HepG2 (cell line): ENCODE measurements around the gene SEMA4C. TPM values are rescaled to one million over a fixed set of nuclear protein-coding genes. Genes with fewer than 3 reads are reported as not detected.

ENCODE experiments used
- CHD2 ChIP-seq: IDR thresholded peaks from 2 replicates; pipeline ENCODE4 v1.6.1; 2011; ENCODE audit warnings: low read depth, low read length, improper control_type of control experiment
- CTCF ChIP-seq: sonication (generic); formaldehyde crosslinking; IDR thresholded peaks from 2 replicates; pipeline ENCODE4 v1.5.0; 2020; ENCODE audit warnings: mild to moderate bottlenecking, missing genetic modification reagents, moderate library complexity
- FOXA1 ChIP-seq, 2 experiments: fragments of 450-650 bp in 1 of 2; sonication (generic) in 1 of 2; formaldehyde crosslinking in 1 of 2; IDR thresholded peaks; 2 replicates each; pipeline versions ENCODE4 v1.4.0 to v1.6.1; 2016 to 2020; ENCODE audit warnings: missing genetic modification reagents in 1 of 2
- HMG20A ChIP-seq: IDR thresholded peaks from 2 replicates; pipeline ENCODE4 v1.6.1; 2016; ENCODE audit warnings: borderline replicate concordance
- HOXA3 ChIP-seq: sonication (generic); formaldehyde crosslinking; IDR thresholded peaks from 2 replicates; pipeline ENCODE4 v1.5.0; 2020; ENCODE audit warnings: missing genetic modification reagents
- KDM2A ChIP-seq: sonication (generic); formaldehyde crosslinking; IDR thresholded peaks from 2 replicates; pipeline ENCODE4 v1.4.0; 2020; ENCODE audit warnings: low read depth, missing genetic modification reagents, borderline replicate concordance
- MIER2 ChIP-seq: IDR thresholded peaks from 2 replicates; pipeline ENCODE4 v1.6.1; 2016; ENCODE audit warnings: missing biosample characterization, missing genetic modification reagents
- MTA1 ChIP-seq: sonication (generic); formaldehyde crosslinking; IDR thresholded peaks from 2 replicates; pipeline ENCODE4 v1.4.0; 2020; ENCODE audit warnings: missing genetic modification reagents, mild to moderate bottlenecking, borderline replicate concordance
- MXI1 ChIP-seq: IDR thresholded peaks from 3 replicates; pipeline ENCODE4 v1.6.1; 2012; ENCODE audit warnings: low read depth, low read length, inconsistent platforms, borderline replicate concordance
- NCOA2 ChIP-seq: sonication (generic); formaldehyde crosslinking; IDR thresholded peaks from 2 replicates; pipeline ENCODE4 v1.8.0; 2022; ENCODE audit warnings: inconsistent platforms
- NR2F1 ChIP-seq, 2 experiments: fragments of 450-650 bp in 1 of 2; formaldehyde crosslinking in 1 of 2; IDR thresholded peaks; 2 replicates each; pipeline versions ENCODE4 v1.5.0 to v1.6.1; 2016 to 2020; ENCODE audit warnings: mild to moderate bottlenecking in 1 of 2, missing compliant biosample characterization in 1 of 2, missing genetic modification reagents in 1 of 2, moderate library complexity in 1 of 2
- NRL ChIP-seq: sonication (generic); formaldehyde crosslinking; IDR thresholded peaks from 2 replicates; pipeline ENCODE4 v1.5.0; 2020; ENCODE audit warnings: missing genetic modification reagents, mild to moderate bottlenecking, moderate library complexity, borderline replicate concordance
- RAD21 ChIP-seq: fragments of 450-650 bp; formaldehyde crosslinking; IDR thresholded peaks from 2 replicates; pipeline ENCODE4 v1.5.0; 2020; ENCODE audit warnings: mild to moderate bottlenecking
- RFX1 ChIP-seq: fragments of 450-650 bp; IDR thresholded peaks from 2 replicates; pipeline ENCODE4 v1.6.1; 2017
- RFXANK ChIP-seq: IDR thresholded peaks from 2 replicates; pipeline ENCODE4 v1.6.1; 2016
- TAF15 ChIP-seq: fragments of 200-400 bp; formaldehyde crosslinking; IDR thresholded peaks from one replicate; pipeline ENCODE4 v1.6.1; 2018; ENCODE audit warnings: mild to moderate bottlenecking, low read depth, low read length; ENCODE audit not compliant: poor library complexity, severe bottlenecking
- ZNF274 ChIP-seq: sonication (generic); formaldehyde crosslinking; IDR thresholded peaks from 2 replicates; pipeline ENCODE4 v1.5.1; 2020; ENCODE audit warnings: mild to moderate bottlenecking, missing genetic modification reagents
- ZNF335 ChIP-seq: sonication (generic); formaldehyde crosslinking; IDR thresholded peaks from 2 replicates; pipeline ENCODE4 v1.4.0; 2020; ENCODE audit warnings: missing genetic modification reagents
- ZNF614 ChIP-seq: IDR thresholded peaks from 2 replicates; pipeline ENCODE4 v1.6.1; 2018; ENCODE audit warnings: missing biosample characterization, missing genetic modification reagents, inconsistent platforms, borderline replicate concordance
- ZNF615 ChIP-seq: sonication (generic); formaldehyde crosslinking; IDR thresholded peaks from 2 replicates; pipeline ENCODE4 v1.5.0; 2020; ENCODE audit warnings: mild to moderate bottlenecking, missing genetic modification reagents, borderline replicate concordance
- ZNF768 ChIP-seq: sonication (generic); formaldehyde crosslinking; IDR thresholded peaks from 2 replicates; pipeline ENCODE4 v1.4.0; 2020; ENCODE audit warnings: missing genetic modification reagents
- polyA plus RNA-seq, 8 experiments: library from polyadenylated mRNA; depleted of rRNA in 3 of 8; stranded (reverse) in 7 of 8; unstranded in 1 of 8; fragments of >200 nt; fragmentation: Illumina TruSeq in 4 of 8; extraction: Trizol in 4 of 8; gene quantifications; 2 replicates each; pipeline versions ENCODE4 v1.2.1 to v1.2.3, GENCODE V29; 2011 to 2016; ENCODE audit warnings: low read depth in 4 of 8, missing spikeins in 1 of 8, mixed read lengths in 1 of 8; ENCODE audit not compliant: insufficient read depth in 1 of 8
- total RNA-seq, 5 experiments: library from RNA; depleted of rRNA; stranded (reverse); fragments of >200 nt; fragmentation: Illumina TruSeq; extraction: Trizol; gene quantifications; 2 replicates each; pipeline ENCODE4 v1.2.3, GENCODE V29; 2016; ENCODE audit warnings: low read depth in 1 of 5
- TF ChIP-seq, protein P1 (sequence below): sonication (generic); formaldehyde crosslinking; IDR thresholded peaks from 2 replicates; pipeline ENCODE4 v1.5.1; 2020; ENCODE audit warnings: mild to moderate bottlenecking, missing genetic modification reagents
- TF ChIP-seq, protein P2 (sequence below): sonication (generic); formaldehyde crosslinking; IDR thresholded peaks from 2 replicates; pipeline ENCODE4 v1.4.0; 2020; ENCODE audit warnings: missing genetic modification reagents

The SEMA4C gene
- total and polyA plus RNA-seq, 2 of the 13 experiments (the other 11 are each of a cell fraction or from before 2014, with no cell fraction given), result 25.9 to 46.6 TPM

GRCh38 chr2:96810783-96811192 is 59.1 kb downstream of the SEMA4C start (continued):
- no peak for TF ChIP-seq FOXA1 (IDR thresholded peaks at IDR 0.05)
- TF ChIP-seq FOXA1 (CRISPR knock-in tag; IDR thresholded peaks at IDR 0.05), result 0 out of 2 replicates have a peak, but pooled peaks have one; percentile 23
- peak; percentile 30; the same call in 1 of the 3 replicates for TF ChIP-seq MXI1
- TF ChIP-seq MIER2 (CRISPR knock-in tag), result no peak; the same call in 1 of the 2 replicates
- TF ChIP-seq ZNF768 (CRISPR knock-in tag), result no peak
- TF ChIP-seq NR2F1 (CRISPR knock-in tag; IDR thresholded peaks at IDR 0.05), result 0 out of 4 replicates have a peak, but pooled peaks of 1 of the 2 experiments have one; percentile 30
- peak; percentile 37; the same call in 1 of the 2 replicates for TF ChIP-seq HOXA3
- peak; percentile 34; the same call in 1 of the 2 replicates for TF ChIP-seq CTCF (CRISPR knock-in tag)
- TF ChIP-seq NCOA2 (CRISPR knock-in tag), result 0 out of 2 replicates have a peak, but pooled peaks have one; percentile 31
- 0 out of 2 replicates have a peak, but pooled peaks have one; percentile 41 for TF ChIP-seq ZNF274
- 0 out of 2 replicates have a peak, but pooled peaks have one; percentile 47 for TF ChIP-seq KDM2A
- TF ChIP-seq, protein P1, sequence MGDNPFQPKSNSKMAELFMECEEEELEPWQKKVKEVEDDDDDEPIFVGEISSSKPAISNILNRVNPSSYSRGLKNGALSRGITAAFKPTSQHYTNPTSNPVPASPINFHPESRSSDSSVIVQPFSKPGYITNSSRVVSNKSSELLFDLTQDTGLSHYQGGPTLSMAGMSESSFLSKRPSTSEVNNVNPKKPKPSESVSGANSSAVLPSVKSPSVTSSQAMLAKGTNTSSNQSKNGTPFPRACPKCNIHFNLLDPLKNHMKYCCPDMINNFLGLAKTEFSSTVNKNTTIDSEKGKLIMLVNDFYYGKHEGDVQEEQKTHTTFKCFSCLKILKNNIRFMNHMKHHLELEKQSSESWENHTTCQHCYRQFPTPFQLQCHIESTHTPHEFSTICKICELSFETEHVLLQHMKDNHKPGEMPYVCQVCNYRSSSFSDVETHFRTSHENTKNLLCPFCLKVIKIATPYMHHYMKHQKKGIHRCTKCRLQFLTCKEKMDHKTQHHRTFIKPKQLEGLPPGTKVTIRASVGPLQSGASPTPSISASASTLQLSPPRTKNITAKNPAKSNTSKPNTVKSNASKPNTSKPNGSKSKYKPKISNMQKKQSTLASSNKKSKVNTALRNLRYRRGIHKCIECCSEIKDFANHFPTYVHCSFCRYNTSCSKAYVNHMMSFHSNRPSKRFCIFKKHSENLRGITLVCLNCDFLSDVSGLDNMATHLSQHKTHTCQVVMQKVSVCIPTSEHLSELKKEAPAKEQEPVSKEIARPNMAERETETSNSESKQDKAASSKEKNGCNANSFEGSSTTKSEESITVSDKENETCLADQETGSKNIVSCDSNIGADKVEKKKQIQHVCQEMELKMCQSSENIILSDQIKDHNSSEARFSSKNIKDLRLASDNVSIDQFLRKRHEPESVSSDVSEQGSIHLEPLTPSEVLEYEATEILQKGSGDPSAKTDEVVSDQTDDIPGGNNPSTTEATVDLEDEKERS, result no peak
- TF ChIP-seq ZNF335 (CRISPR knock-in tag), result no peak
- TF ChIP-seq RAD21 (CRISPR knock-in tag), result 0 out of 2 replicates have a peak, but pooled peaks have one; percentile 26
- TF ChIP-seq TAF15, result no peak
- TF ChIP-seq ZNF615 (CRISPR knock-in tag), result no peak
- peak; percentile 76; the same call in 1 of the 2 replicates for TF ChIP-seq NRL (CRISPR knock-in tag)
- TF ChIP-seq MTA1 (CRISPR knock-in tag), result peak; percentile 69
- no peak for TF ChIP-seq ZNF614 (CRISPR knock-in tag)
- peak; percentile 50; the same call in 1 of the 2 replicates for TF ChIP-seq HMG20A (CRISPR knock-in tag)
- TF ChIP-seq, protein P2, sequence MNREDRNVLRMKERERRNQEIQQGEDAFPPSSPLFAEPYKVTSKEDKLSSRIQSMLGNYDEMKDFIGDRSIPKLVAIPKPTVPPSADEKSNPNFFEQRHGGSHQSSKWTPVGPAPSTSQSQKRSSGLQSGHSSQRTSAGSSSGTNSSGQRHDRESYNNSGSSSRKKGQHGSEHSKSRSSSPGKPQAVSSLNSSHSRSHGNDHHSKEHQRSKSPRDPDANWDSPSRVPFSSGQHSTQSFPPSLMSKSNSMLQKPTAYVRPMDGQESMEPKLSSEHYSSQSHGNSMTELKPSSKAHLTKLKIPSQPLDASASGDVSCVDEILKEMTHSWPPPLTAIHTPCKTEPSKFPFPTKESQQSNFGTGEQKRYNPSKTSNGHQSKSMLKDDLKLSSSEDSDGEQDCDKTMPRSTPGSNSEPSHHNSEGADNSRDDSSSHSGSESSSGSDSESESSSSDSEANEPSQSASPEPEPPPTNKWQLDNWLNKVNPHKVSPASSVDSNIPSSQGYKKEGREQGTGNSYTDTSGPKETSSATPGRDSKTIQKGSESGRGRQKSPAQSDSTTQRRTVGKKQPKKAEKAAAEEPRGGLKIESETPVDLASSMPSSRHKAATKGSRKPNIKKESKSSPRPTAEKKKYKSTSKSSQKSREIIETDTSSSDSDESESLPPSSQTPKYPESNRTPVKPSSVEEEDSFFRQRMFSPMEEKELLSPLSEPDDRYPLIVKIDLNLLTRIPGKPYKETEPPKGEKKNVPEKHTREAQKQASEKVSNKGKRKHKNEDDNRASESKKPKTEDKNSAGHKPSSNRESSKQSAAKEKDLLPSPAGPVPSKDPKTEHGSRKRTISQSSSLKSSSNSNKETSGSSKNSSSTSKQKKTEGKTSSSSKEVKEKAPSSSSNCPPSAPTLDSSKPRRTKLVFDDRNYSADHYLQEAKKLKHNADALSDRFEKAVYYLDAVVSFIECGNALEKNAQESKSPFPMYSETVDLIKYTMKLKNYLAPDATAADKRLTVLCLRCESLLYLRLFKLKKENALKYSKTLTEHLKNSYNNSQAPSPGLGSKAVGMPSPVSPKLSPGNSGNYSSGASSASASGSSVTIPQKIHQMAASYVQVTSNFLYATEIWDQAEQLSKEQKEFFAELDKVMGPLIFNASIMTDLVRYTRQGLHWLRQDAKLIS (CRISPR knock-in tag), result no peak
- no peak for TF ChIP-seq RFX1
- TF ChIP-seq CHD2, result no peak
- 0 out of 2 replicates have a peak, but pooled peaks have one; percentile 32 for TF ChIP-seq RFXANK
